ENCODE data around the gene SLC38A10. TPM values are rescaled to one million over a fixed set of nuclear protein-coding genes. Genes with fewer than 3 reads are reported as not detected.

SLC38A10 gene
- total and polyA plus RNA-seq, 8 donors, result 72.8 to 190 (median 96.9) TPM

DNA sequence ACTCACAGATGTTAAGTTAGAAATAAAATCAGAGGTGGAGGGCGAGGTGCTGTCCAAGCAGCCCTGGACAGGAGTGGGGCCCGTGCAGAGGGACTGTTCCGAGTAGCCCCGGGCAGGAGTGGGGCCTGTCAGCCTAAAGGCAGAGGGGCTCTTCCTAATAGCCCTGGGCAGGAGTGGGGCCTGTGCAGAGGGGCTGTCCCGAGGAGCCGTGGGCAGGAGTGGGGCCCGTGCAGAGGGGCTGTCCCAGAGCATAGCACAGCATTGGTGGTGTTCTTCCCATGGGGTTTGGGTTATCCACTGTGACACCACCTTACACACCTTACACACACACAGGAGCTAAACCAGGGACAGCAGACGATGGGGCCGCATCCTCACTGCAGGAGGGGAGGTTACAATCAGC is 82.7 kb downstream of the SLC38A10 start:
- Histone ChIP-seq H3K27me3 (no peaks in the 10 kb centered on the region), H3K36me3 (no peaks in the 10 kb centered on the region), H3K27ac (no peak overlapping the region), H3K9me3 (no peaks in the 10 kb centered on the region), H3K4me1 (no peaks in the 10 kb centered on the region), H3K4me3 (no peak overlapping the region)
- TF ChIP-seq, protein P1, sequence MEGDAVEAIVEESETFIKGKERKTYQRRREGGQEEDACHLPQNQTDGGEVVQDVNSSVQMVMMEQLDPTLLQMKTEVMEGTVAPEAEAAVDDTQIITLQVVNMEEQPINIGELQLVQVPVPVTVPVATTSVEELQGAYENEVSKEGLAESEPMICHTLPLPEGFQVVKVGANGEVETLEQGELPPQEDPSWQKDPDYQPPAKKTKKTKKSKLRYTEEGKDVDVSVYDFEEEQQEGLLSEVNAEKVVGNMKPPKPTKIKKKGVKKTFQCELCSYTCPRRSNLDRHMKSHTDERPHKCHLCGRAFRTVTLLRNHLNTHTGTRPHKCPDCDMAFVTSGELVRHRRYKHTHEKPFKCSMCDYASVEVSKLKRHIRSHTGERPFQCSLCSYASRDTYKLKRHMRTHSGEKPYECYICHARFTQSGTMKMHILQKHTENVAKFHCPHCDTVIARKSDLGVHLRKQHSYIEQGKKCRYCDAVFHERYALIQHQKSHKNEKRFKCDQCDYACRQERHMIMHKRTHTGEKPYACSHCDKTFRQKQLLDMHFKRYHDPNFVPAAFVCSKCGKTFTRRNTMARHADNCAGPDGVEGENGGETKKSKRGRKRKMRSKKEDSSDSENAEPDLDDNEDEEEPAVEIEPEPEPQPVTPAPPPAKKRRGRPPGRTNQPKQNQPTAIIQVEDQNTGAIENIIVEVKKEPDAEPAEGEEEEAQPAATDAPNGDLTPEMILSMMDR (IDR thresholded peaks at IDR 0.05), result no peak
- ATAC-seq, result no peak
- no peak for FAIRE-seq
- 93 to 94% methylated on average over 9 of the region's 9 CpGs for WGBS, 2 donors
- intact Hi-C loops (cut with DNase I), result no loop called here
- peak in 1 of 6 donors; percentile 57 for DNase-seq

DNA sequence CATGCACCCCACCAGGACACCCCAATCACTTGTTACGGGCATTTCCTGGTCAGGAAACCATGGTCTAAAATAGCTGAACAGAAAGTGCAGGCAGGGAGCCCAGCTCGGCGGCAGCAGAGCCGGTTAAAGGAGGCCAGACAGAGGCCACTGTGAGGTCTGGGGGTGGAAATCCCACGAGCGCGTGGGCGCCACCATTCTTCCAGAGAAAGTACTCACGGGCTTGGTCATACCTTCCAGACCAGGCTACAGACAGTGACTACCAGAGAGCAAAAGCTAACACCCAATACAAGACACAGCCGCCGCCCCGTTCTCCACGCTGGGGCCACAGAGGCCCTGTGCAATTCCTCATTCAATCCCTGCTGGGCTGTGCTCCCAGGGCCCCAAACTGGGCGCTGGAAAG is 84.2 kb downstream of the SLC38A10 start:
- H3K4me1 ChIP-seq, result no peaks in the 10 kb centered on the region
- 81 to 86% methylated on average over 14 of the region's 14 CpGs for WGBS, 2 donors
- no peaks in the 10 kb centered on the region for H3K9me3 ChIP-seq
- intact Hi-C loops (cut with DNase I), result no loop called here
- DNase-seq (peak in 2 of 6 donors; percentile 11 to 19), ATAC-seq (no peak), FAIRE-seq (no peak)
- no peaks in the 10 kb centered on the region for H3K36me3 ChIP-seq
- H3K27me3 ChIP-seq, result no peaks in the 10 kb centered on the region
- no peak overlapping the region for H3K27ac ChIP-seq
- TF ChIP-seq, protein P1 (IDR thresholded peaks at IDR 0.05), result no peak
- no peak overlapping the region for H3K4me3 ChIP-seq

DNA sequence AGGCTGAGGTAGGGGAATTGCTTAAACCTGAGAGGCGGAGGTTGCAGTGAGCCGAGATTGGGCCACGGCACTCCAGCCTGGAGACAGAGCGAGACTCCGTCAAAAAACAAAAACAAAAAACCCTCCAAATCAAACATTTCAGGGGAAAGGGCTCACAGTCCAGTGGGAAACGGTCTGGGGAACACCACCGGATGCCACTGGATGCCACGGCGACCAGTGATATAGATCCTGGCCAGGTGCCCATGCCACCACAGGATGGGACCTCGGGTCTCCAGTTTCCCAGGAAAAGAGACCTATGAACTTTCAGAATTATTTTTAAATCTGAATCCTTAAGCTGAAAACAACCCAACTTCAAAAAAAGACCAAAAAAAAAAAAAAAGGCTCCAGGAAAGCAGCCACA is 84.6 kb downstream of the SLC38A10 start:
- H3K4me3 ChIP-seq, result no peak overlapping the region
- no peaks in the 10 kb centered on the region for H3K36me3 ChIP-seq
- H3K9me3 ChIP-seq, result no peaks in the 10 kb centered on the region
- H3K27ac ChIP-seq, result no peak overlapping the region
- ATAC-seq (no peak), FAIRE-seq (no peak), DNase-seq (peak in 2 of 6 donors; percentile 8 to 20)
- TF ChIP-seq, protein P1 (IDR thresholded peaks at IDR 0.05), result no peak
- intact Hi-C loops (cut with DNase I), result no loop called here
- WGBS, 2 donors, result 80 to 82% methylated on average over 10 of the region's 10 CpGs
- H3K4me1 ChIP-seq, result no peaks in the 10 kb centered on the region
- H3K27me3 ChIP-seq, result no peaks in the 10 kb centered on the region

DNA sequence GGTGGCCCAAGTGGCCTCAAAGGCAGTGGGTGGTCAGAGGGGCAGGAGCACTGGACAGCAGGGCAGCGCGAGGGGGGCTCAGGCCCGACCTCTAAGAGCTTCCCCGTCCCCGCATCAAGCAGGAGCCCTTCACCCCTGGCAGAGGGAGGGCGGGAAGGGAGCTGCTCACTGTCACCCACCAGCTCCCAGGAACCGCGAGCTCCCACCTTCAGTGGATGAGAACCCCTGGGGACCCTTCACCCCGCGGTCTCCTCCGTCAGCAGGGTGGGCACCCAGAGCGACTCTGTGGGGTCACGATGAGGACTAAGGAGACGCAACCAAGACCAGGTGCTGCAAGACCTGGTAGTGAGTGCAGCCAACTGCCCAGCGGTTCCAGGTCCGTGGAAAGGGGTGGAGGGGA is 86.0 kb downstream of the SLC38A10 start:
- TF ChIP-seq, protein P1 (IDR thresholded peaks at IDR 0.05), result no peak
- no peak overlapping the region for H3K27ac ChIP-seq
- intact Hi-C loops (cut with DNase I), result no loop called here
- WGBS, 2 donors, result 92 to 98% methylated on average over 13 to 16 of the region's 16 CpGs
- no peak for FAIRE-seq
- no peak overlapping the region for H3K4me3 ChIP-seq
- no peaks in the 10 kb centered on the region for H3K4me1 ChIP-seq
- ATAC-seq, result no peak
- H3K9me3 ChIP-seq, result no peaks in the 10 kb centered on the region
- H3K36me3 ChIP-seq, result no peaks in the 10 kb centered on the region
- no peaks in the 10 kb centered on the region for H3K27me3 ChIP-seq
- peak in 1 of 6 donors; percentile 56 for DNase-seq

DNA sequence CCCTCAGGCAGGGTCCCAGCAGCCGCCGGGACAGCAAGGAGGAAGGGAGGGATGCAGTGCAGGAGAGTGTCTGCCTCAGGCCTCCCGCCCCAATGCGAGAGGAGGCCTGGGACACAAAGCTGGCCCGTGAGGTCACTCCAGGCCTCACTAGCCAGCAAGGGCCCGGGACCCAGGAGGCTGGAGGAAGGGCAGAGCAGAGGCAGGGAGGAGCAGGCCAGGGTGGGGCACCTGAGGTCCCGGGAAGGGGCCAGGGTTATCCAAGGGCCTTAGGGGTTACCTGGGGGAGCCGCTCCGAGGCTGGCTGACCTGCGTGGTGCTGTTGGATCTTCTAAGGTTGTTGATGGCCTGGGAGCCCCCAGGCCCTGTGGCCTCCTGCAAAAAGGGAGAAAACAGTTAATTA is 86.5 kb downstream of the SLC38A10 start:
- H3K9me3 ChIP-seq, result no peaks in the 10 kb centered on the region
- no peaks in the 10 kb centered on the region for H3K4me1 ChIP-seq
- FAIRE-seq (no peak), DNase-seq (peak in 1 of 6 donors; percentile 75), ATAC-seq (no peak)
- no peaks in the 10 kb centered on the region for H3K27me3 ChIP-seq
- intact Hi-C loops (cut with DNase I), result no loop called here
- H3K27ac ChIP-seq, result no peak overlapping the region
- H3K36me3 ChIP-seq, result no peaks in the 10 kb centered on the region
- TF ChIP-seq, protein P1 (IDR thresholded peaks at IDR 0.05), result no peak
- WGBS, 2 donors, result 95 to 97% methylated on average over 10 of the region's 10 CpGs
- no peak overlapping the region for H3K4me3 ChIP-seq
